Measurements from ENCODE around the gene TMEM204.

- TF ChIP-seq CTCF (IDR thresholded peaks at IDR 0.05), result no peak
- TF ChIP-seq POLR2A (IDR thresholded peaks at IDR 0.05), result no peak
These were observed 37.0 kb upstream of the TMEM204 start for GRCh38 chr16:1496464-1496863.

All from ovary (tissue), 3 donors.